Naive thymus-derived CD4-positive, alpha-beta T cell (primary cell): Measurements from ENCODE around the gene CFAP74. TPM values are rescaled to one million over a fixed set of nuclear protein-coding genes. Genes with fewer than 3 reads are reported as not detected.

ENCODE experiments used
- ATAC-seq: fragments of 150-1000 bp; cut with Tn5 transposase; 2 replicates; pipeline ENCODE4 v1.10.0; 2021; ENCODE audit warnings: mild to moderate bottlenecking, moderate library complexity
- CTCF ChIA-PET: fragments of 350-600 bp; sonication (Branson Sonifier 250); formaldehyde crosslinking; loops from one replicate; lab custom pipeline; 2021; ENCODE audit warnings: antibody characterized with exemption; lab: Charles Lee
- POLR2A ChIA-PET: fragments of 350-600 bp; sonication (Branson Sonifier 250); formaldehyde crosslinking; loops from one replicate; lab custom pipeline; 2021; ENCODE audit warnings: antibody characterized with exemption, inconsistent platforms; lab: Charles Lee
- DNase-seq, 9 donors: peaks; one replicate each; pipeline versions ENCODE4 v3.0.0 to v3.0.0-alpha.2; 2020 to 2022; ENCODE audit warnings: mixed read lengths in 1 of 9
- H3K27ac ChIP-seq: one replicate; pipeline ENCODE4 v1.7.0; 2013; ENCODE audit warnings: mild to moderate bottlenecking, low read depth, low read length, moderate library complexity
- H3K27me3 ChIP-seq, 2 donors: one replicate each; pipeline ENCODE4 v1.7.0; 2013; ENCODE audit warnings: low read length in 2 of 2, mild to moderate bottlenecking in 2 of 2, moderate library complexity in 2 of 2; ENCODE audit not compliant: control insufficient read depth in 2 of 2, insufficient read depth in 2 of 2
- H3K36me3 ChIP-seq, 3 experiments: 1 replicate in 2 of 3; 2 replicates in 1 of 3; pipeline ENCODE4 v1.7.0; 2013; ENCODE audit warnings: low read length in 3 of 3, mild to moderate bottlenecking in 3 of 3, moderate library complexity in 1 of 3; ENCODE audit not compliant: insufficient read depth in 3 of 3, control insufficient read depth in 2 of 3
- H3K4me1 ChIP-seq, 2 donors: one replicate each; pipeline ENCODE4 v1.7.0; 2013; ENCODE audit warnings: low read length in 2 of 2, mild to moderate bottlenecking in 2 of 2, moderate library complexity in 1 of 2; ENCODE audit not compliant: control insufficient read depth in 2 of 2, insufficient read depth in 2 of 2
- H3K4me3 ChIP-seq: 2 replicates; pipeline ENCODE4 v1.7.0; 2013; ENCODE audit warnings: mild to moderate bottlenecking, low read length
- H3K9me3 ChIP-seq, 3 experiments: 1 replicate in 2 of 3; 2 replicates in 1 of 3; pipeline ENCODE4 v1.7.0; 2013; ENCODE audit warnings: low read length in 3 of 3; ENCODE audit not compliant: control insufficient read depth in 2 of 3
- H3K27ac Mint-ChIP-seq, 9 donors: one replicate each; pipeline ENCODE4 v1.8.0; 2020 to 2022; ENCODE audit warnings: mixed read lengths in 9 of 9, mild to moderate bottlenecking in 8 of 9, moderate library complexity in 5 of 9, inconsistent platforms in 2 of 9
- H3K27me3 Mint-ChIP-seq, 5 donors: one replicate each; pipeline ENCODE4 v1.8.0; 2021 to 2022; ENCODE audit warnings: mixed read lengths in 5 of 5, mild to moderate bottlenecking in 1 of 5
- H3K36me3 Mint-ChIP-seq, 5 donors: one replicate each; pipeline ENCODE4 v1.8.0; 2020 to 2022; ENCODE audit warnings: mixed read lengths in 5 of 5, mild to moderate bottlenecking in 3 of 5, inconsistent platforms in 1 of 5
- H3K4me1 Mint-ChIP-seq, 7 donors: one replicate each; pipeline ENCODE4 v1.8.0; 2020 to 2022; ENCODE audit warnings: mixed read lengths in 7 of 7, mild to moderate bottlenecking in 3 of 7, inconsistent platforms in 1 of 7
- H3K4me3 Mint-ChIP-seq, 10 donors: one replicate each; pipeline ENCODE4 v1.8.0; 2020 to 2022; ENCODE audit warnings: mild to moderate bottlenecking in 10 of 10, mixed read lengths in 10 of 10, moderate library complexity in 6 of 10, inconsistent platforms in 2 of 10
- H3K9me3 Mint-ChIP-seq, 11 donors: one replicate each; pipeline ENCODE4 v1.8.0; 2020 to 2022; ENCODE audit warnings: mixed read lengths in 11 of 11, mild to moderate bottlenecking in 4 of 11, inconsistent platforms in 1 of 11, moderate library complexity in 1 of 11
- intact Hi-C, 2 donors: fragments of 100-400 bp; cut with micrococcal nuclease; formaldehyde crosslinking; loops; one replicate each; pipeline ENCODE4 v1.15.1; 2023
- polyA plus RNA-seq, 2 donors: library from polyadenylated mRNA; unstranded; fragments of 300-500 nt; fragmentation: Illumina TruSeq; gene quantifications; one replicate each; pipeline ENCODE4 v1.2.3, GENCODE V29; 2021
- total RNA-seq, 6 experiments: library from RNA in 5 of 6; stranded (reverse) in 5 of 6; gene quantifications; 1 replicate in 5 of 6; 2 replicates in 1 of 6; pipeline ENCODE4 v1.2.3 and lab custom pipeline; 2021 to 2026

CFAP74 gene
- total and polyA plus RNA-seq, 7 experiments from 2014 or later: not detected

- CTCF ChIA-PET: no interaction called here
- Mint-ChIP-seq H3K9me3 (no peaks in the 10 kb centered on the region), H3K4me1 (peaks cover 0 to 2% (median 0%) of the 10 kb centered on the region in 7 donors), H3K36me3 (no peaks in the 10 kb centered on the region), H3K4me3 (no peak overlapping the region), H3K27me3 (no peaks in the 10 kb centered on the region), H3K27ac (no peak overlapping the region)
- Histone ChIP-seq H3K4me3 (no peak overlapping the region), H3K9me3 (no peaks in the 10 kb centered on the region), H3K27me3 (no peaks in the 10 kb centered on the region), H3K27ac (no peak overlapping the region), H3K36me3 (no peaks in the 10 kb centered on the region), H3K4me1 (peaks cover 5 to 11% of the 10 kb centered on the region in 2 donors)
- POLR2A ChIA-PET: no interaction called here
- no peak for DNase-seq
- ATAC-seq: no peak
- intact Hi-C loops: no loop called here
Observed at GRCh38 chr1:1922956-1923833, 80.4 kb downstream of the CFAP74 start.

DNA sequence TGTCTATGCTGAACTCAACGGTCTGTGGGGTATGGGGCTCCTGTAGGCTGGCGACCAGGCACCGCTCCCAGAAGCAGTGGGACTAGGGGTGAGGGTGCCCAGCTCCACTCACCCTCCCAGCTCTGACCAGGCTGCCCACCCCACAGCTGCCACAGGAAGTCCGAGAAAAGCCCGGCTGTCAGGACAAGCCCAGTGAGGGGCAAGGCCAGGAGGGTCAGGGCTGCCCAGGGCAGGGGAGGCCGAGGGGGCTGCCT, 81.0 kb downstream of the CFAP74 start:
- ATAC-seq: no peak
- Histone ChIP-seq H3K27me3 (no peaks in the 10 kb centered on the region), H3K9me3 (no peaks in the 10 kb centered on the region), H3K36me3 (no peaks in the 10 kb centered on the region), H3K4me3 (no peak overlapping the region), H3K27ac (no peak overlapping the region), H3K4me1 (peaks cover 7 to 16% of the 10 kb centered on the region in 2 donors)
- Mint-ChIP-seq H3K36me3 (no peaks in the 10 kb centered on the region), H3K4me3 (no peak overlapping the region), H3K4me1 (peaks cover 0 to 7% (median 0%) of the 10 kb centered on the region in 7 donors), H3K27ac (no peak overlapping the region), H3K27me3 (peaks cover 0 to 3% (median 0%) of the 10 kb centered on the region in 5 donors), H3K9me3 (no peaks in the 10 kb centered on the region)
- intact Hi-C loops: no loop called here
- ChIA-PET CTCF (no interaction called here), POLR2A (no interaction called here)
- DNase-seq: no peak

- intact Hi-C loops: no loop called here
- Histone ChIP-seq H3K27ac (no peak overlapping the region), H3K4me3 (no peak overlapping the region), H3K4me1 (peaks cover 7 to 16% of the 10 kb centered on the region in 2 donors), H3K9me3 (no peaks in the 10 kb centered on the region), H3K36me3 (no peaks in the 10 kb centered on the region), H3K27me3 (no peaks in the 10 kb centered on the region)
- POLR2A ChIA-PET: no interaction called here
- H3K36me3 Mint-ChIP-seq: no peaks in the 10 kb centered on the region
- CTCF ChIA-PET: no interaction called here
- H3K4me3 Mint-ChIP-seq: no peak overlapping the region
- DNase-seq (no peak), ATAC-seq (no peak)
- peak overlapping the region in 1 of 9 donors; percentile 36 for H3K27ac Mint-ChIP-seq
- H3K4me1 Mint-ChIP-seq: peaks cover 0 to 7% (median 0%) of the 10 kb centered on the region in 7 donors
- peaks cover 0 to 4% (median 0%) of the 10 kb centered on the region in 5 donors for H3K27me3 Mint-ChIP-seq
- H3K9me3 Mint-ChIP-seq: no peaks in the 10 kb centered on the region
Observed at GRCh38 chr1:1921901-1922701, 81.5 kb downstream of the CFAP74 start.

DNA sequence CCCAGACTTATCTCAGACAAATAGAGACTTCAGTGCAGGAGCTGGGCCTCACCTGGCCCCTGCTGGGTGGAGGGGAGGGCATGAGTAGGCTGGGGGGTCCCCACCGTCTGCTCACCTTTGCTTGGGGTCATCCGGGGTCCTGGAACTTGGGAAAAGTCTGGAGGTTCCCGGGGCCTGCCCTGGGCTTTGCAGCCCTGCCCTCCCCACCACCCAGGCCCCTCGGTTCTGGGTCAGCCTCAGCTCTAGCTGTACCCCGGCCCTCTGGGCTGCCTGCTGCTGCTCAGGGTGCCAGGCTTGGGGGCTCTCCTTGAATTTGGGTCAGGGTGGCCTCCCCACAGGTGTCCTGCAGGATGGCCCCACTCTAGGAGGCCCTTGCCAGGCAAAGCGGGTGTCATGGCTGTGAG, 82.1 kb downstream of the CFAP74 start:
- no peaks in the 10 kb centered on the region for H3K27me3 ChIP-seq
- no peak for ATAC-seq

DNA sequence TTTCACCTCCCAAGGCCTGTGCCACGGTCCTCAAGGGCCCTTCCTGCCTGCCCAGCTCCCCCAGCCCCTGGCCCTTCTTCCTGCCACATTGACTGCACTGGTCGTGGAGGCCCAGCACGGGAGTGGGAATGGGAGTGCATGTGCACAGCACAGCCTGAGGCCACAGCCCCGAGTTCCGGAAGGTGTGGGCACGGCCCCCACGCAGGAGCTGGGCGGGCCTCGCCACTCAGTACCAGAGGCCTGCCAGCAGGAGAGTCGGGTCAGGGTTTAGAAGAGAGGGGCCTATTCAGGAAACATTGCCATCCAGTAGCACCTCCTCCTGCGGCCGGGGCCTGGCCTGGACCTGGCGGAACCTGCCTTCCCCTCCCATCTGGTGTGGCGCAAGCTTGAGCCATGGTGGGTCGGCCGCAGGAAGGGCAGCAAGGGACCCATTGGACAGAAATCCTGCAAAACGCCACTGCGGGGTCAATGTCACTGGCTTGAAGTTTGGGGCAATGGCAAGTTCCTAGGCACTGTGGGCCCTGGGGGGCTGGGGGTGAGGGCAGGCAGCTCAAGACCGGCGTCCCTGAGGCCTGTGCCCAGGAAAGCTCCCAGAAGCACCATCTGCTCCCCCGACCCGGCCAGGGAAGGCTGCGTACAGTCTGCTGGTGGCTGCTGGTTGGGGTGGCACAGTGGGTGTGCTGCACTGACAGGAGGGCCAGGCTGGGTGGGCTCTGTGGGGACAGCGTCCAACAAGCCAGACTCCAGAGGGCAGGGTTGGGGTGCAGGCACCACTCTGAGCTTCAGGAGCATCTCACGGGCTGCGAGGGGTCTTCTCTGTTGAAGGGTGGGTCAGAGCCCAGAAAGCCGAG, 82.8 kb downstream of the CFAP74 start:
- Histone ChIP-seq H3K36me3 (no peaks in the 10 kb centered on the region), H3K4me3 (no peak overlapping the region), H3K27ac (no peak overlapping the region), H3K4me1 (peaks cover 7 to 16% of the 10 kb centered on the region in 2 donors), H3K27me3 (no peaks in the 10 kb centered on the region), H3K9me3 (no peaks in the 10 kb centered on the region)
- ChIA-PET POLR2A (interaction anchor here (1.0 kb wide), 1 partner anchor 11 kb away, joined by 3 read pairs; no protein-coding TSS in a partner anchor), CTCF (no interaction called here)
- peak overlapping the region in 3 of 10 donors; percentile 14 to 55 (median 39) for H3K4me3 Mint-ChIP-seq
- peak overlapping the region in 4 of 9 donors; percentile 13 to 81 (median 60) for H3K27ac Mint-ChIP-seq
- H3K27me3 Mint-ChIP-seq: peaks cover 0 to 4% (median 0%) of the 10 kb centered on the region in 5 donors
- ATAC-seq: no peak
- no peaks in the 10 kb centered on the region for H3K9me3 Mint-ChIP-seq
- H3K36me3 Mint-ChIP-seq: no peaks in the 10 kb centered on the region
- DNase-seq: no peak
- H3K4me1 Mint-ChIP-seq: peaks cover 0 to 7% (median 0%) of the 10 kb centered on the region in 7 donors
- intact Hi-C loops: no loop called here

More for the DNA sequence above, 82.1 kb downstream of the CFAP74 start:
- no peak overlapping the region for H3K4me3 ChIP-seq
- Mint-ChIP-seq H3K9me3 (no peaks in the 10 kb centered on the region), H3K27me3 (peaks cover 0 to 4% (median 0%) of the 10 kb centered on the region in 5 donors), H3K27ac (no peak overlapping the region), H3K4me3 (no peak overlapping the region), H3K4me1 (peaks cover 0 to 7% (median 0%) of the 10 kb centered on the region in 7 donors), H3K36me3 (no peaks in the 10 kb centered on the region)
- DNase-seq: no peak
- no peaks in the 10 kb centered on the region for H3K9me3 ChIP-seq
- H3K4me1 ChIP-seq: peaks cover 7 to 16% of the 10 kb centered on the region in 2 donors
- intact Hi-C loops: no loop called here
- ChIA-PET POLR2A (no interaction called here), CTCF (no interaction called here)
- no peak overlapping the region for H3K27ac ChIP-seq
- no peaks in the 10 kb centered on the region for H3K36me3 ChIP-seq

DNA sequence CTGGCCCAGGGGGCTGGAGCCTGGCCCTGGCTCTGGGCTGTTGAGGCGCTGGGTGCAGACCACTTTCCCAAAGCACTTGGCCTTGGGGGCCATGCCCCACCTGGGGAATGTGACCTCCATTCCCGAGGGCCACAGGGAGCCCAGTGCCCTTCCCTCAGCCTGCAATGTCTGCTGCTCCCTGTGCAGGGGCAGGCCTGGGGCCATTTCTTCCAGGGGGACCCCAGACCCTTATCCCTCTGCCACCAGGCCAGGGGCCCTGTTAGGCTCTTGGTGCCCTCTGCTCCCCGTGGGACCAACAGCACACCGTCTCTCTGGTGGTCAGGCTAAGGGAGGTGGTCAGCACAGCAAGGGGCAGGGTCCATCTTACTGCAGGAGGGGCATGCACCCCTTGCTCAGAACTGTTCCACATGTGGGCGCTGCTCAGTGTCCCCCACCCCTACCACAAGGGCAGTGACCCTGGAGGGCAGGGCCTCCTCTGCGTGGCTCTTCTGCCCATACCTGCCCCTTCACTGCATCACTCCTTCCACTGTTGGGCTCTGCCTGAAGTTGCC, 83.5 kb downstream of the CFAP74 start:
- peak overlapping the region in 4 of 10 donors; percentile 14 to 78 (median 44) for H3K4me3 Mint-ChIP-seq
- H3K27ac Mint-ChIP-seq: peak overlapping the region in 6 of 9 donors; percentile 13 to 81 (median 54)
- intact Hi-C loops: no loop called here
- no peak overlapping the region for H3K4me3 ChIP-seq
- ATAC-seq: no peak
- peaks cover 7 to 16% of the 10 kb centered on the region in 2 donors for H3K4me1 ChIP-seq
- H3K27me3 Mint-ChIP-seq: peaks cover 0 to 4% (median 0%) of the 10 kb centered on the region in 5 donors
- H3K36me3 Mint-ChIP-seq: no peaks in the 10 kb centered on the region
- H3K9me3 Mint-ChIP-seq: no peaks in the 10 kb centered on the region
- no peak for DNase-seq
- H3K27ac ChIP-seq: peak overlapping the region; percentile 56
- ChIA-PET POLR2A (interaction anchor here (1.0 to 1.1 kb wide), 2 partner anchors 10 to 12 kb away, joined by 3 read pairs; no protein-coding TSS in a partner anchor), CTCF (no interaction called here)
- no peaks in the 10 kb centered on the region for H3K27me3 ChIP-seq
- peaks cover 0 to 7% (median 0%) of the 10 kb centered on the region in 7 donors for H3K4me1 Mint-ChIP-seq
- H3K36me3 ChIP-seq: no peaks in the 10 kb centered on the region
- no peaks in the 10 kb centered on the region for H3K9me3 ChIP-seq
